H9 (cell line): ENCODE measurements around the gene TTC28. TPM values are rescaled to one million over a fixed set of nuclear protein-coding genes. Genes with fewer than 3 reads are reported as not detected.

Experiments
- DNase-seq: peaks from one replicate; pipeline ENCODE4 v3.0.0-alpha.2; 2017
- H2AFZ ChIP-seq: one replicate; pipeline ENCODE4 v1.6.1; 2013; ENCODE audit warnings: mild to moderate bottlenecking, low read length, control low read depth, moderate library complexity
- H2AK5ac ChIP-seq: 2 replicates; pipeline ENCODE4 v1.6.1; 2013; ENCODE audit warnings: low read length, control low read depth, mixed read lengths; ENCODE audit not compliant: insufficient read length
- H2BK120ac ChIP-seq: one replicate; pipeline ENCODE4 v1.6.1; 2013; ENCODE audit warnings: low read depth, mild to moderate bottlenecking, low read length, control low read depth, inconsistent platforms; ENCODE audit not compliant: poor library complexity, severe bottlenecking
- H2BK12ac ChIP-seq: 2 replicates; pipeline ENCODE4 v1.6.1; 2013; ENCODE audit warnings: low read length, control low read depth, mixed read lengths, low read depth; ENCODE audit not compliant: insufficient read length
- H2BK15ac ChIP-seq: 2 replicates; pipeline ENCODE4 v1.6.1; 2013; ENCODE audit warnings: low read depth, low read length, control low read depth
- H2BK20ac ChIP-seq: one replicate; pipeline ENCODE4 v1.6.1; 2013; ENCODE audit warnings: low read depth, mild to moderate bottlenecking, low read length, control low read depth, inconsistent platforms; ENCODE audit not compliant: poor library complexity, severe bottlenecking
- H2BK5ac ChIP-seq: 2 replicates; pipeline ENCODE4 v1.6.1; 2013; ENCODE audit warnings: low read length, control low read depth, mixed read lengths; ENCODE audit not compliant: insufficient read length
- H3K14ac ChIP-seq: 2 replicates; pipeline ENCODE4 v1.6.1; 2013; ENCODE audit warnings: low read length, control low read depth; ENCODE audit not compliant: insufficient read depth
- H3K18ac ChIP-seq: 2 replicates; pipeline ENCODE4 v1.6.1; 2013; ENCODE audit warnings: low read depth, mild to moderate bottlenecking, mixed read lengths, low read length, control low read depth; ENCODE audit not compliant: insufficient read length
- H3K23ac ChIP-seq: 2 replicates; pipeline ENCODE4 v1.6.1; 2013; ENCODE audit warnings: low read length, control low read depth, mixed read lengths, low read depth; ENCODE audit not compliant: insufficient read length
- H3K23me2 ChIP-seq: 2 replicates; pipeline ENCODE4 v1.6.1; 2013; ENCODE audit warnings: low read depth, mild to moderate bottlenecking, mixed read lengths, low read length, control low read depth; ENCODE audit not compliant: insufficient read length, poor library complexity, severe bottlenecking
- H3K27ac ChIP-seq: 2 replicates; pipeline ENCODE4 v1.5.1; 2013; ENCODE audit warnings: low read length, control low read depth, mixed read lengths, low read depth; ENCODE audit not compliant: insufficient read length
- H3K27me3 ChIP-seq: 2 replicates; pipeline ENCODE4 v1.6.1; 2013; ENCODE audit warnings: low read length, control low read depth, inconsistent platforms; ENCODE audit not compliant: insufficient read depth
- H3K4ac ChIP-seq: 2 replicates; pipeline ENCODE4 v1.6.1; 2013; ENCODE audit warnings: low read depth, mild to moderate bottlenecking, control low read depth, inconsistent platforms, low read length, moderate library complexity
- H3K4me1 ChIP-seq: 2 replicates; pipeline ENCODE4 v1.6.1; 2013; ENCODE audit warnings: low read length, control low read depth, inconsistent platforms; ENCODE audit not compliant: insufficient read depth
- H3K4me2 ChIP-seq: 2 replicates; pipeline ENCODE4 v1.6.1; 2013; ENCODE audit warnings: low read length, control low read depth, mixed read lengths; ENCODE audit not compliant: insufficient read length, insufficient read depth
- H3K56ac ChIP-seq: 2 replicates; pipeline ENCODE4 v1.6.1; 2013; ENCODE audit warnings: low read depth, mild to moderate bottlenecking, mixed read lengths, low read length, control low read depth; ENCODE audit not compliant: insufficient read length
- H3K79me1 ChIP-seq: 2 replicates; pipeline ENCODE4 v1.6.1; 2013; ENCODE audit warnings: low read depth, mild to moderate bottlenecking, moderate library complexity, low read length, control low read depth, inconsistent platforms; ENCODE audit not compliant: insufficient read depth, poor library complexity, severe bottlenecking
- H3K79me2 ChIP-seq: 2 replicates; pipeline ENCODE4 v1.6.1; 2013; ENCODE audit warnings: low read length, control low read depth, inconsistent platforms; ENCODE audit not compliant: insufficient read depth
- H3K9ac ChIP-seq: 2 replicates; pipeline ENCODE4 v1.6.1; 2013; ENCODE audit warnings: low read length, control low read depth, mixed read lengths; ENCODE audit not compliant: insufficient read length; ENCODE audit errors: extremely low read depth
- H3K9me3 ChIP-seq: one replicate; pipeline ENCODE4 v1.6.1; 2013; ENCODE audit warnings: low read depth, low read length, inconsistent platforms; ENCODE audit not compliant: control insufficient read depth
- H3T11ph ChIP-seq: one replicate; pipeline ENCODE4 v1.6.1; 2013; ENCODE audit warnings: mild to moderate bottlenecking, low read length, control low read depth, inconsistent platforms
- H4K20me1 ChIP-seq: one replicate; pipeline ENCODE4 v1.6.1; 2013; ENCODE audit not compliant: control insufficient read depth, insufficient read length, insufficient read depth
- H4K5ac ChIP-seq: 2 replicates; pipeline ENCODE4 v1.6.1; 2013; ENCODE audit warnings: low read depth, mild to moderate bottlenecking, mixed read lengths, low read length, control low read depth; ENCODE audit not compliant: insufficient read length
- H4K8ac ChIP-seq: replicated peaks from 2 replicates; pipeline ENCODE4 v1.6.1; 2013; ENCODE audit warnings: low read length, control low read depth, mixed read lengths, low read depth; ENCODE audit not compliant: insufficient read length
- H4K91ac ChIP-seq: 2 replicates; pipeline ENCODE4 v1.6.1; 2013; ENCODE audit warnings: low read depth, mild to moderate bottlenecking, moderate library complexity, mixed read lengths, low read length, control low read depth; ENCODE audit not compliant: insufficient read length
- H3K27ac Mint-ChIP-seq, 3 experiments: 2 replicates in 2 of 3; 3 replicates in 1 of 3; pipeline ENCODE4 v1.8.0; 2020 to 2021; ENCODE audit warnings: mixed read lengths in 3 of 3, mild to moderate bottlenecking in 1 of 3, moderate library complexity in 1 of 3
- H3K27me3 Mint-ChIP-seq: 2 replicates; pipeline ENCODE4 v1.8.0; 2021; ENCODE audit warnings: low read depth, mild to moderate bottlenecking, moderate library complexity, mixed read lengths
- H3K36me3 Mint-ChIP-seq, 3 experiments: 2 replicates in 2 of 3; 3 replicates in 1 of 3; pipeline ENCODE4 v1.8.0; 2020 to 2021; ENCODE audit warnings: low read depth in 3 of 3, mixed read lengths in 3 of 3; ENCODE audit not compliant: insufficient read depth in 1 of 3
- H3K4me1 Mint-ChIP-seq, 2 experiments: 2 replicates each; pipeline ENCODE4 v1.8.0; 2020; ENCODE audit warnings: mixed read lengths in 2 of 2
- H3K4me3 Mint-ChIP-seq, 2 experiments: 2 replicates in 1 of 2; 3 replicates in 1 of 2; pipeline ENCODE4 v1.8.0; 2020 to 2021; ENCODE audit warnings: mild to moderate bottlenecking in 2 of 2, mixed read lengths in 2 of 2, moderate library complexity in 1 of 2
- H3K9me3 Mint-ChIP-seq, 2 experiments: 2 replicates in 1 of 2; 3 replicates in 1 of 2; pipeline ENCODE4 v1.8.0; 2020; ENCODE audit warnings: mild to moderate bottlenecking in 2 of 2, mixed read lengths in 2 of 2, moderate library complexity in 1 of 2
- CTCF ChIP-seq: fragments of 200-600 bp; sonication (generic); conservative IDR thresholded peaks from 3 replicates; pipeline ENCODE4 v1.8.0; 2021; ENCODE audit warnings: antibody characterized with exemption, mild to moderate bottlenecking
- WGBS: extraction: QIAGEN DNeasy Blood & Tissue Kit; methylation state at CpG from one replicate; pipeline ENCODE4 v1.1.7; 2013; ENCODE audit warnings: missing lambda C conversion rate, low lambda C conversion rate, mixed read lengths; ENCODE audit not compliant: insufficient read length; ENCODE audit errors: extremely low coverage; 5-methylcytosine and 5-hydroxymethylcytosine counted together
- total RNA-seq: library from RNA; stranded (reverse); gene quantifications from 2 replicates; pipeline ENCODE4 v1.2.1, GENCODE V29; 2021

The TTC28 gene
- total RNA-seq, 1 experiment from 2014 or later, result 13.6 TPM

- Histone ChIP-seq H3K27me3 (no peaks in the 10 kb centered on the region), H3K18ac (no peak overlapping the region), H2BK5ac (no peak overlapping the region), H2BK20ac (no peak overlapping the region), H3K9ac (no peak overlapping the region), H2AK5ac (no peak overlapping the region), H4K8ac (no peak overlapping the region), H3K79me2 (no peaks in the 10 kb centered on the region), H3K23me2 (no peaks in the 10 kb centered on the region), H4K5ac (no peak overlapping the region), H3K27ac (no peak overlapping the region), H3K23ac (no peak overlapping the region), H3K4me2 (no peak overlapping the region), H3K79me1 (no peaks in the 10 kb centered on the region), H3K4me1 (no peaks in the 10 kb centered on the region), H3K56ac (no peak overlapping the region), H3K14ac (no peak overlapping the region), H2BK15ac (no peak overlapping the region), H2BK120ac (no peak overlapping the region), H4K91ac (no peak overlapping the region), H2AFZ (no peak overlapping the region), H2BK12ac (no peak overlapping the region), H3T11ph (no peak overlapping the region), H3K4ac (no peak overlapping the region), H4K20me1 (no peaks in the 10 kb centered on the region), H3K9me3 (no peaks in the 10 kb centered on the region)
- no peaks in the 10 kb centered on the region for H3K9me3 Mint-ChIP-seq
- whole genome bisulfite sequencing, result no CpG with 5 or more reads among the region's 3 CpGs
- H3K27ac Mint-ChIP-seq, result no peak overlapping the region
- no peaks in the 10 kb centered on the region for H3K36me3 Mint-ChIP-seq
- no peaks in the 10 kb centered on the region for H3K27me3 Mint-ChIP-seq
- H3K4me3 Mint-ChIP-seq, result no peak overlapping the region
- no peak for DNase-seq
- no peak for TF ChIP-seq CTCF
- H3K4me1 Mint-ChIP-seq, result peaks cover 3 to 7% of the 10 kb centered on the region in 2 experiments
Measured at GRCh38 chr22:28299309-28299708, 380.3 kb downstream of the TTC28 start.
